Ishikawa (cell line): Measurements from ENCODE around the gene ZNF609.

Experiments used
- CEBPB ChIP-seq: IDR thresholded peaks from 2 replicates; pipeline ENCODE4 v1.6.1; 2012
- CREB1 ChIP-seq: IDR thresholded peaks from 2 replicates; pipeline ENCODE4 v1.6.1; 2012; ENCODE audit warnings: low read depth
- EP300 ChIP-seq: IDR thresholded peaks from 2 replicates; pipeline ENCODE4 v1.6.1; 2012; ENCODE audit warnings: borderline replicate concordance
- MAX ChIP-seq: IDR thresholded peaks from 2 replicates; pipeline ENCODE4 v1.6.1; 2012
- NFIC ChIP-seq: IDR thresholded peaks from 2 replicates; pipeline ENCODE4 v1.6.1; 2012
- RAD21 ChIP-seq: IDR thresholded peaks from 2 replicates; pipeline ENCODE4 v1.6.1; 2012; ENCODE audit warnings: low read depth
- TAF1 ChIP-seq: IDR thresholded peaks from 2 replicates; pipeline ENCODE4 v1.6.1; 2012; ENCODE audit warnings: low read depth, mild to moderate bottlenecking
- TEAD4 ChIP-seq: IDR thresholded peaks from 2 replicates; pipeline ENCODE4 v1.6.1; 2012
- YY1 ChIP-seq: IDR thresholded peaks from 2 replicates; pipeline ENCODE4 v1.6.1; 2012; ENCODE audit warnings: low read depth

DNA sequence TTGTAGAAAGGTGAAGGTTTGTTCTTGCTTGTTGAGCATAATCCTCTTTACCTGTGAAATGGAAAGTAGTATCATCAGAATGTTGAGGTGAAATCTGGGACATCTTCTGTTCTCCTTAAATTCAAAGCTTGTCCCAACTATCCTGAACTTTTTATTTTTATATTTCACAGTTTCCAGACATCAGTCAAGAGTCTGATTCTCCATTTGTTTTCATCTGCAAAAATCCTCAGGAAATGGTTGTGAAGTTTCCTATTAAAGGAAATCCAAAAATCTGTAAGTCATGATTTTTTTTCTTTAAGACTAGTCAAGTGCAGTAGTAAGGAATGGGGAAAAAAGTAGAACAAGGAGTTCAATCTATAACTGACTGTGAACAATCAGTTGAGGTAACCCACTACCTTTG, 15.5 kb upstream of the ZNF609 start:
- TF ChIP-seq CEBPB, result no peak
- no peak for TF ChIP-seq RAD21
- TF ChIP-seq YY1, result no peak
- no peak for TF ChIP-seq EP300
- TF ChIP-seq NFIC, result no peak
- no peak for TF ChIP-seq TAF1
- no peak for TF ChIP-seq MAX
- no peak for TF ChIP-seq TEAD4
- no peak for TF ChIP-seq CREB1
